GM18508 (cell line): ENCODE measurements around the gene CAND1.

Source experiments
- ATAC-seq: cut with Tn5 transposase; IDR thresholded peaks from one replicate; pipeline ENCODE4 v1.9.1; 2021; ENCODE audit warnings: moderate number of reproducible peaks; ENCODE audit not compliant: insufficient read depth, unreplicated experiment

The CAND1 gene

GRCh38 chr12:67268896-67269632 lies at the start of gene CAND1:
Gene CAND1, plus strand, starts transcription at chr12:67269358. Its CDS starts 360 bp downstream, at chr12:67269718.
- ATAC-seq, result peak; percentile 70

- ATAC-seq, result no peak
These were observed 49.1 kb upstream of the CAND1 start for GRCh38 chr12:67220065-67220464.

GRCh38 chr12:67222302-67222701 lies 46.9 kb upstream of the CAND1 start:
- no peak for ATAC-seq

GRCh38 chr12:67223225-67223624 lies 45.9 kb upstream of the CAND1 start:
- no peak for ATAC-seq

GRCh38 chr12:67237231-67237630 lies 31.9 kb upstream of the CAND1 start:
- no peak for ATAC-seq

GRCh38 chr12:67239061-67239460 lies 30.1 kb upstream of the CAND1 start:
- ATAC-seq, result no peak

GRCh38 chr12:67241482-67241881 lies 27.7 kb upstream of the CAND1 start:
- ATAC-seq, result no peak

- ATAC-seq, result no peak
These were observed 25.9 kb upstream of the CAND1 start for GRCh38 chr12:67243260-67243659.

- no peak for ATAC-seq
These were observed 23.6 kb upstream of the CAND1 start for GRCh38 chr12:67245571-67245970.

- no peak for ATAC-seq
These were observed 18.1 kb upstream of the CAND1 start for GRCh38 chr12:67251012-67251411.

- ATAC-seq, result no peak
These were observed 14.7 kb upstream of the CAND1 start for GRCh38 chr12:67254372-67255026.

- ATAC-seq, result no peak
These were observed 12.5 kb upstream of the CAND1 start for GRCh38 chr12:67256649-67257048.

GRCh38 chr12:67263471-67263870 lies 5.7 kb upstream of the CAND1 start:
- ATAC-seq, result no peak

GRCh38 chr12:67268335-67268895 lies 743 bp upstream of the CAND1 start:
- ATAC-seq, result peak; percentile 83

GRCh38 chr12:67269633-67270573 lies 745 bp downstream of the CAND1 start:
- ATAC-seq, result peak; percentile 2

GRCh38 chr12:67270622-67271021 lies 1.5 kb downstream of the CAND1 start:
- no peak for ATAC-seq

GRCh38 chr12:67271976-67272375 lies 2.8 kb downstream of the CAND1 start:
- ATAC-seq, result no peak

- ATAC-seq, result no peak
These were observed 5.0 kb downstream of the CAND1 start for GRCh38 chr12:67274186-67274585.

GRCh38 chr12:67275380-67275913 lies 6.3 kb downstream of the CAND1 start:
- ATAC-seq, result no peak

GRCh38 chr12:67276421-67276820 lies 7.3 kb downstream of the CAND1 start:
- ATAC-seq, result no peak
